ENCODE measurements around the gene STAT2.
"Not testable (repeated sequence)": the region's sequence is repeated elsewhere in the genome, so short reads cannot be mapped to it uniquely, and the experiment has no call there.

STAT2 gene

GRCh38 chr12:56324206-56324605 is 35.7 kb downstream of the STAT2 start:
- DNase-seq, result no peak

GRCh38 chr12:56321610-56322009 is 38.3 kb downstream of the STAT2 start:
- DNase-seq, result not testable (repeated sequence)

GRCh38 chr12:56321027-56321426 is 38.9 kb downstream of the STAT2 start:
- DNase-seq, result no peak

GRCh38 chr12:56317675-56318074 is 42.2 kb downstream of the STAT2 start:
- no peak for DNase-seq

- peak; percentile 98 for DNase-seq
Observed at GRCh38 chr12:56315622-56316473, 44.1 kb downstream of the STAT2 start, which contains the start of gene CNPY2. TSS of gene CNPY2 (minus strand) at chr12:56315988. CDS start at chr12:56315217, 771 bp downstream.

GRCh38 chr12:56315249-56315621 is 44.7 kb downstream of the STAT2 start:
- DNase-seq, result peak; percentile 2

GRCh38 chr12:56311003-56311402 is 48.9 kb downstream of the STAT2 start:
- no peak for DNase-seq

GRCh38 chr12:56308714-56309113 is 51.2 kb downstream of the STAT2 start:
- no peak for DNase-seq

- no peak for DNase-seq
Observed at GRCh38 chr12:56307221-56307965, 52.5 kb downstream of the STAT2 start.

GRCh38 chr12:56304872-56305590 is 54.9 kb downstream of the STAT2 start:
- no peak for DNase-seq

- no peak for DNase-seq
Observed at GRCh38 chr12:56304276-56304675, 55.6 kb downstream of the STAT2 start.

GRCh38 chr12:56300644-56301464 is 59.1 kb downstream of the STAT2 start:
- DNase-seq, result no peak

- peak; percentile 95 for DNase-seq
Observed at GRCh38 chr12:56299853-56300643, 59.9 kb downstream of the STAT2 start, which contains the start of gene CS. TSS of gene CS (minus strand) at chr12:56300330. CDS start at chr12:56300201, 129 bp downstream.

- no peak for DNase-seq
Observed at GRCh38 chr12:56299308-56299852, 60.5 kb downstream of the STAT2 start.

- DNase-seq, result no peak
Observed at GRCh38 chr12:56298828-56299227, 61.1 kb downstream of the STAT2 start.

- no peak for DNase-seq
Observed at GRCh38 chr12:56297400-56297799, 62.5 kb downstream of the STAT2 start.

GRCh38 chr12:56296295-56296694 is 63.6 kb downstream of the STAT2 start:
- DNase-seq, result no peak

- DNase-seq, result no peak
Observed at GRCh38 chr12:56293795-56294194, 66.1 kb downstream of the STAT2 start.
